Fibroblast of pulmonary artery (primary cell): ENCODE results near the gene TACC2.

Experiments
- DNase-seq: peaks from one replicate; pipeline ENCODE4 v3.0.0-alpha.2; 2010; ENCODE audit warnings: low read depth
- H3K4me3 ChIP-seq: replicated peaks from 2 replicates; pipeline ENCODE4 v1.5.1; 2011; ENCODE audit warnings: low read depth, mild to moderate bottlenecking, control low read depth, low read length, moderate library complexity
- CTCF ChIP-seq: IDR thresholded peaks from 2 replicates; pipeline ENCODE4 v1.5.1; 2011; ENCODE audit warnings: mild to moderate bottlenecking, control low read depth, low read length, inconsistent platforms; ENCODE audit errors: missing control alignments

TACC2 gene

GRCh38 chr10:122029499-122030199 is 40.7 kb downstream of the TACC2 start:
- no peak for DNase-seq
- no peak for TF ChIP-seq CTCF
- no peak overlapping the region for H3K4me3 ChIP-seq

- no peak for DNase-seq
- no peak overlapping the region for H3K4me3 ChIP-seq
- TF ChIP-seq CTCF = no peak
These were observed 41.2 kb downstream of the TACC2 start for GRCh38 chr10:122030200-122030552.

GRCh38 chr10:122033224-122033926 is 44.4 kb downstream of the TACC2 start:
- DNase-seq = no peak
- no peak for TF ChIP-seq CTCF

GRCh38 chr10:122034149-122034756 is 45.3 kb downstream of the TACC2 start:
- TF ChIP-seq CTCF = no peak
- peak; percentile 53 for DNase-seq
- no peak overlapping the region for H3K4me3 ChIP-seq

More at GRCh38 chr10:122033224-122033926, 44.4 kb downstream of the TACC2 start:
- H3K4me3 ChIP-seq = no peak overlapping the region

- no peak for TF ChIP-seq CTCF
- DNase-seq = no peak
- H3K4me3 ChIP-seq = no peak overlapping the region
These were observed 51.8 kb downstream of the TACC2 start for GRCh38 chr10:122040786-122041185.

- no peak for DNase-seq
- H3K4me3 ChIP-seq = no peak overlapping the region
- no peak for TF ChIP-seq CTCF
These were observed 53.9 kb downstream of the TACC2 start for GRCh38 chr10:122042836-122043235.
